Measurements from ENCODE around the gene CRADD. TPM values are rescaled to one million over a fixed set of nuclear protein-coding genes. Genes with fewer than 3 reads are reported as not detected.

CRADD gene
- total and polyA plus RNA-seq, 2 donors (not counting 3 experiments of a cell fraction or from before 2014, with no cell fraction given): 11.7 to 14.5 TPM

GRCh38 chr12:93857279-93857938, 180.2 kb downstream of the CRADD start:
- H3K27ac ChIP-seq (ENCODE audit: insufficient read depth, low read depth, low read length): no peak overlapping the region
- H3K4me1 ChIP-seq (ENCODE audit: control insufficient read depth, extremely low read depth, insufficient read depth, low read length): no peaks in the 10 kb centered on the region
- TF ChIP-seq FOS (IDR thresholded peaks at IDR 0.05; ENCODE audit: borderline replicate concordance, insufficient read depth, low read length) (no peak), JUN (IDR thresholded peaks at IDR 0.05; ENCODE audit: borderline replicate concordance, insufficient read depth, insufficient read length, low read depth) (no peak), GATA2 (IDR thresholded peaks at IDR 0.05; ENCODE audit: insufficient read depth, insufficient read length, low read depth, low read length) (no peak), POLR2AphosphoS5 (IDR thresholded peaks at IDR 0.05; ENCODE audit: insufficient read depth, low read depth, low read length) (no peak), CTCF (IDR thresholded peaks at IDR 0.05; ENCODE audit: extremely low read depth in 1 of 2, insufficient read depth in 1 of 2, low read depth in 1 of 2, low read length in 2 of 2) (no peak), POLR2A (IDR thresholded peaks at IDR 0.05; ENCODE audit: low read depth, low read length) (no peak), MYC (IDR thresholded peaks at IDR 0.05; ENCODE audit: low read depth, low read length) (no peak), EZH2 (IDR thresholded peaks at IDR 0.05; ENCODE audit: borderline replicate concordance, low read depth, low read length, severe bottlenecking) (no peak)
- TF ChIP-seq, protein P1, sequence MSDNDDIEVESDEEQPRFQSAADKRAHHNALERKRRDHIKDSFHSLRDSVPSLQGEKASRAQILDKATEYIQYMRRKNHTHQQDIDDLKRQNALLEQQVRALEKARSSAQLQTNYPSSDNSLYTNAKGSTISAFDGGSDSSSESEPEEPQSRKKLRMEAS (IDR thresholded peaks at IDR 0.05; ENCODE audit: insufficient read depth, insufficient read length): no peak
- H3K4me3 ChIP-seq (replicated peaks in 1 of 3; ENCODE audit: insufficient read depth in 1 of 3, low read depth in 1 of 3, low read length in 3 of 3): no peak overlapping the region
- no peak overlapping the region for H3K4me2 ChIP-seq (ENCODE audit: insufficient read depth, low read length)
- dilution Hi-C loops (cut with MboI; ENCODE audit: extremely low pct_ligation_motif_present, low sequenced_read_pairs) (no loop called here), intact Hi-C loops (cut with micrococcal nuclease) (no loop called here)
- POLR2A ChIA-PET: no interaction called here
- no peaks in the 10 kb centered on the region for H3K27me3 ChIP-seq (ENCODE audit: control insufficient read depth in 2 of 2, insufficient read depth in 2 of 2, low read length in 2 of 2)
- DNase-seq (ENCODE audit: low read depth, low spot score) (no peak), FAIRE-seq (no peak)
- H3K79me2 ChIP-seq (ENCODE audit: control insufficient read depth, insufficient read depth, low read length): no peaks in the 10 kb centered on the region
- CTCF ChIA-PET: interaction anchor here (0.9 kb wide), 1 partner anchor 22 kb away, joined by 4 read pairs; no protein-coding TSS in a partner anchor
- H4K20me1 ChIP-seq (replicated peaks; ENCODE audit: control insufficient read depth, extremely low read depth, insufficient read depth, low read length): no peaks in the 10 kb centered on the region
- no peaks in the 10 kb centered on the region for H3K9me3 ChIP-seq (replicated peaks; ENCODE audit: control insufficient read depth, insufficient read depth, low read length)
- H2AFZ ChIP-seq (ENCODE audit: low read depth, low read length): no peak overlapping the region
- H3K36me3 ChIP-seq (ENCODE audit: control insufficient read depth in 2 of 2, extremely low read depth in 1 of 2, insufficient read depth in 2 of 2, low read length in 2 of 2): no peaks in the 10 kb centered on the region
- no peaks in the 10 kb centered on the region for H3K9me1 ChIP-seq (replicated peaks; ENCODE audit: control insufficient read depth, extremely low read depth, insufficient read depth, low read length)
- no peak overlapping the region for H3K9ac ChIP-seq (replicated peaks; ENCODE audit: extremely low read depth, insufficient read depth, low read length)
- BruUV-seq (replicated peaks): no TSS peak
